Endothelial cell of umbilical vein (primary cell): ENCODE measurements around the gene NDP. TPM values are rescaled to one million over a fixed set of nuclear protein-coding genes. Genes with fewer than 3 reads are reported as not detected.
A peak's percentile ranks its signal among the peaks of the same experiment; 100 is the strongest.

Source experiments
- BruUV-seq: library from RNA; stranded (reverse); fragments of 400-500 nt; replicated peaks from 2 replicates; lab custom pipeline; 2021; lab: Mats Ljungman, UMichigan
- CTCF ChIA-PET: fragments of 300-600, 350-600 bp; sonication (Branson Sonifier 250); formaldehyde crosslinking; loops from one replicate; lab custom pipeline; 2021; ENCODE audit warnings: antibody characterized with exemption, inconsistent platforms; lab: Charles Lee
- POLR2A ChIA-PET: fragments of 300-600, 350-600 bp; sonication (Branson Sonifier 250); formaldehyde crosslinking; loops from one replicate; lab custom pipeline; 2021; ENCODE audit warnings: antibody characterized with exemption, inconsistent platforms; lab: Charles Lee
- DNase-seq: peaks from one replicate; pipeline ENCODE4 v3.0.0-alpha.2; 2011; ENCODE audit warnings: low read depth, low spot score
- FAIRE-seq: peaks from 2 replicates; lab custom pipeline; 2011; peaks lifted over from hg19 to GRCh38; lab: Jason Lieb, UNC
- H2AFZ ChIP-seq: 2 replicates; pipeline ENCODE4 v1.6.0; 2012; ENCODE audit warnings: low read depth, low read length, control low read depth, inconsistent platforms
- H3K27ac ChIP-seq: 2 replicates; pipeline ENCODE4 v1.5.1; 2011; ENCODE audit warnings: low read depth, mild to moderate bottlenecking, control low read depth, low read length, moderate library complexity; ENCODE audit not compliant: insufficient read depth
- H3K27me3 ChIP-seq, 2 experiments: 2 replicates each; pipeline versions ENCODE4 v1.6.0 to v1.6.1; 2011; ENCODE audit warnings: low read length in 2 of 2, mixed read lengths in 1 of 2; ENCODE audit not compliant: control insufficient read depth in 2 of 2, insufficient read depth in 2 of 2
- H3K36me3 ChIP-seq, 2 experiments: 2 replicates in 1 of 2; 3 replicates in 1 of 2; pipeline ENCODE4 v1.5.1; 2011; ENCODE audit warnings: low read length in 2 of 2, mild to moderate bottlenecking in 1 of 2, moderate library complexity in 1 of 2; ENCODE audit not compliant: control insufficient read depth in 2 of 2, insufficient read depth in 2 of 2; ENCODE audit errors: extremely low read depth in 1 of 2
- H3K4me1 ChIP-seq: 3 replicates; pipeline ENCODE4 v1.5.1; 2011; ENCODE audit warnings: mild to moderate bottlenecking, low read length; ENCODE audit not compliant: control insufficient read depth, insufficient read depth; ENCODE audit errors: extremely low read depth
- H3K4me2 ChIP-seq: 2 replicates; pipeline ENCODE4 v1.6.1; 2011; ENCODE audit warnings: low read length, control low read depth, mixed read lengths; ENCODE audit not compliant: insufficient read depth
- H3K4me3 ChIP-seq, 3 experiments: fragments of 200-600 bp in 1 of 3; sonication (generic), shearing (Covaris generic) in 1 of 3; replicated peaks in 1 of 3; 2 replicates each; pipeline ENCODE4 v1.5.1; 2011 to 2016; ENCODE audit warnings: control low read depth in 3 of 3, low read length in 3 of 3, mild to moderate bottlenecking in 2 of 3, inconsistent platforms in 1 of 3, low read depth in 1 of 3, moderate library complexity in 1 of 3; ENCODE audit not compliant: insufficient read depth in 1 of 3
- H3K79me2 ChIP-seq: 2 replicates; pipeline ENCODE4 v1.6.0; 2012; ENCODE audit warnings: low read length, inconsistent platforms; ENCODE audit not compliant: control insufficient read depth, insufficient read depth
- H3K9ac ChIP-seq: replicated peaks from 2 replicates; pipeline ENCODE3; 2011; ENCODE audit warnings: low read length, control low read depth; ENCODE audit not compliant: insufficient read depth; ENCODE audit errors: extremely low read depth
- H3K9me1 ChIP-seq: replicated peaks from 3 replicates; pipeline ENCODE4 v1.6.0; 2011; ENCODE audit warnings: mild to moderate bottlenecking, low read length; ENCODE audit not compliant: control insufficient read depth, insufficient read depth; ENCODE audit errors: extremely low read depth
- H3K9me3 ChIP-seq: replicated peaks from 2 replicates; pipeline ENCODE4 v1.5.1; 2012; ENCODE audit warnings: low read length, inconsistent platforms; ENCODE audit not compliant: control insufficient read depth, insufficient read depth
- H4K20me1 ChIP-seq: replicated peaks from 2 replicates; pipeline ENCODE3; 2011; ENCODE audit warnings: mild to moderate bottlenecking, low read length; ENCODE audit not compliant: control insufficient read depth, insufficient read depth; ENCODE audit errors: extremely low read depth
- JUN ChIP-seq: IDR thresholded peaks from 2 replicates; pipeline ENCODE4 v1.6.1; 2011; ENCODE audit warnings: borderline replicate concordance, low read depth; ENCODE audit not compliant: insufficient read length, insufficient read depth
- POLR2AphosphoS5 ChIP-seq: IDR thresholded peaks from 2 replicates; pipeline ENCODE4 v1.6.1; 2012; ENCODE audit warnings: low read depth, mild to moderate bottlenecking, control low read depth, low read length, moderate library complexity; ENCODE audit not compliant: insufficient read depth
- dilution Hi-C: fragments of 300-500 bp; cut with MboI; formaldehyde crosslinking; loops from one replicate; pipeline ENCODE4 v1.15.0; 2019; ENCODE audit warnings: low sequenced_read_pairs; ENCODE audit not compliant: extremely low pct_ligation_motif_present
- intact Hi-C: fragments of 100-400 bp; cut with micrococcal nuclease; formaldehyde crosslinking; loops from one replicate; pipeline ENCODE4 v1.10.0; 2022
- polyA plus RNA-seq, 4 experiments: library from polyadenylated mRNA; depleted of rRNA in 3 of 4; stranded (reverse) in 3 of 4; unstranded in 1 of 4; fragments of >200 nt; gene quantifications; 2 replicates each; pipeline versions ENCODE4 v1.2.1 to v1.2.3, GENCODE V29; 2011 to 2012; ENCODE audit warnings: missing spikeins in 1 of 4
- total RNA-seq: library from RNA; stranded (reverse); gene quantifications from 2 replicates; pipeline ENCODE4 v1.2.3, GENCODE V29; 2021
- TF ChIP-seq, protein P1 (sequence below), 2 donors: IDR thresholded peaks; 1 replicate in 1 of 2; 2 replicates in 1 of 2; pipeline ENCODE4 v1.5.1; 2011; ENCODE audit warnings: low read length in 2 of 2, mild to moderate bottlenecking in 2 of 2, moderate library complexity in 2 of 2, control low read depth in 1 of 2, inconsistent platforms in 1 of 2, low read depth in 1 of 2; ENCODE audit not compliant: insufficient read depth in 1 of 2; ENCODE audit errors: extremely low read depth in 1 of 2

NDP gene
- total and polyA plus RNA-seq, 2 donors (not counting 3 experiments of a cell fraction or from before 2014, with no cell fraction given): 0.58 to 0.60 TPM

DNA sequence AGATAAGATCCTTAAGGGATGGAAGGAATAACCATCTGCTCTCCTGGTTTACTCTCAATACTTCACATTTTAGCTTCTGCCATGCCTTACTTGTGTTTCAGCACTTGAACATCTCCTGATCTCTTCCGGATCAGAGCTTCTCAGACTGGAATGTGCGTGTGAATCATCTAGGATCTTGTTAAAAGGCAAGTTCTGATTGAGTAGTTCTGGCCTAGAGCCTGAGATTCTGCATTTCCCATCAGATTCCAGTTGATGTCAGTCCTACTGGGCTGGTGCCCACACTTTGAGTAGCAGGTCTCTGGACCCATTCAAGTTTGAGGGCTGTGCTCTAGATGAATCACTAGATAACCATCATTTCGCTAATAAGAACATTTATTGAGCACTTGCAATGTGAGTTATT is 20.0 kb downstream of the NDP start:
- dilution Hi-C loops (no loop called here), intact Hi-C loops (no loop called here)
- Histone ChIP-seq H3K4me1 (no peaks in the 10 kb centered on the region), H3K27ac (no peak overlapping the region), H3K79me2 (no peaks in the 10 kb centered on the region), H4K20me1 (no peaks in the 10 kb centered on the region), H2AFZ (no peak overlapping the region), H3K4me3 (no peak overlapping the region), H3K9me1 (no peaks in the 10 kb centered on the region), H3K9ac (no peak overlapping the region), H3K36me3 (no peaks in the 10 kb centered on the region), H3K4me2 (no peak overlapping the region), H3K27me3 (no peaks in the 10 kb centered on the region), H3K9me3 (no peaks in the 10 kb centered on the region)
- ChIA-PET CTCF (interaction anchor here (0.7 kb wide), 1 partner anchor 92 kb away, joined by 3 read pairs; no protein-coding TSS in a partner anchor), POLR2A (no interaction called here)
- DNase-seq (no peak), FAIRE-seq (no peak)
- no peak for TF ChIP-seq POLR2AphosphoS5
- no TSS peak for BruUV-seq

DNA sequence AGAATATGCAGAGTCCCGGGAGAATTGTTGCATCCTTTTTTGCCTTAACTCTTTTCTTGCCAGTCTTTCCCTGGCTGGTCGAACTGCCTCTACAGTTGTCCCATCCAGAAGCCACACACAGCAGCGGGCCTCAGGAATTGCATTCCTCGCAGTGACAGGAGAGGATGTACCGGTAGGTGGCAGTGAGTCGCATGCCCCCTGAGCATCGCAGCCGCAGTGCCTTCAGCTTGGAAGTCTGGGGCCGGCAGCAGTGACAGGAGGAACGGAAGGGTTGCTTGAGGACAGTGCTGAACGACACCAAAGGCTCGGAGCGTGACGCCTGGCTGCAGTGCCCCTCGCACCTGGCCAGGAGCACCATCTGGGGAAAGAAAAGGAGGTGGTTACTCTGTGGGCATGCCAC is 23.5 kb downstream of the NDP start:
- intact Hi-C loops (no loop called here), dilution Hi-C loops (no loop called here)
- Histone ChIP-seq H3K4me3 (no peak overlapping the region), H3K9me3 (no peaks in the 10 kb centered on the region), H3K27me3 (no peaks in the 10 kb centered on the region), H3K27ac (no peak overlapping the region), H3K79me2 (no peaks in the 10 kb centered on the region), H3K4me2 (no peak overlapping the region), H2AFZ (peak overlapping the region; percentile 57), H4K20me1 (no peaks in the 10 kb centered on the region), H3K4me1 (no peaks in the 10 kb centered on the region), H3K9me1 (no peaks in the 10 kb centered on the region), H3K36me3 (no peaks in the 10 kb centered on the region), H3K9ac (no peak overlapping the region)
- TF ChIP-seq POLR2AphosphoS5: no peak
- TF ChIP-seq, protein P1, sequence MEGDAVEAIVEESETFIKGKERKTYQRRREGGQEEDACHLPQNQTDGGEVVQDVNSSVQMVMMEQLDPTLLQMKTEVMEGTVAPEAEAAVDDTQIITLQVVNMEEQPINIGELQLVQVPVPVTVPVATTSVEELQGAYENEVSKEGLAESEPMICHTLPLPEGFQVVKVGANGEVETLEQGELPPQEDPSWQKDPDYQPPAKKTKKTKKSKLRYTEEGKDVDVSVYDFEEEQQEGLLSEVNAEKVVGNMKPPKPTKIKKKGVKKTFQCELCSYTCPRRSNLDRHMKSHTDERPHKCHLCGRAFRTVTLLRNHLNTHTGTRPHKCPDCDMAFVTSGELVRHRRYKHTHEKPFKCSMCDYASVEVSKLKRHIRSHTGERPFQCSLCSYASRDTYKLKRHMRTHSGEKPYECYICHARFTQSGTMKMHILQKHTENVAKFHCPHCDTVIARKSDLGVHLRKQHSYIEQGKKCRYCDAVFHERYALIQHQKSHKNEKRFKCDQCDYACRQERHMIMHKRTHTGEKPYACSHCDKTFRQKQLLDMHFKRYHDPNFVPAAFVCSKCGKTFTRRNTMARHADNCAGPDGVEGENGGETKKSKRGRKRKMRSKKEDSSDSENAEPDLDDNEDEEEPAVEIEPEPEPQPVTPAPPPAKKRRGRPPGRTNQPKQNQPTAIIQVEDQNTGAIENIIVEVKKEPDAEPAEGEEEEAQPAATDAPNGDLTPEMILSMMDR (IDR thresholded peaks at IDR 0.05; ENCODE audit: extremely low read depth in 1 of 2, insufficient read depth in 1 of 2, low read depth in 1 of 2, low read length in 2 of 2): peak; percentile 13 to 51
- TF ChIP-seq JUN: no peak
- BruUV-seq: no TSS peak
- ChIA-PET POLR2A (no interaction called here), CTCF (interaction anchor here (1.3 to 2.8 kb wide), 4 partner anchors 8 to 294 kb away, joined by 3 to 19 read pairs (median 7); no protein-coding TSS in a partner anchor)
- DNase-seq: peak; percentile 5
- peak; percentile 85 for FAIRE-seq
